KOPT-K1 (cell line): ENCODE measurements around the gene AGPAT3.
"Not testable (repeated sequence)": the region's sequence is repeated elsewhere in the genome, so short reads cannot be mapped to it uniquely, and the experiment has no call there.

Experiments used
- H3K27ac ChIP-seq: fragments of 200-600 bp; sonication (generic); 2 replicates; pipeline ENCODE4 v1.5.1; 2016; ENCODE audit warnings: antibody characterized with exemption, mild to moderate bottlenecking, low read depth, low read length; ENCODE audit not compliant: poor library complexity, severe bottlenecking
- H3K36me3 ChIP-seq: fragments of 200-600 bp; sonication (generic); 2 replicates; pipeline ENCODE4 v1.5.1; 2017; ENCODE audit warnings: antibody characterized with exemption, mild to moderate bottlenecking, low read length, moderate library complexity; ENCODE audit not compliant: insufficient read depth
- H3K9me3 ChIP-seq: fragments of 200-600 bp; sonication (generic); 2 replicates; pipeline ENCODE4 v1.5.1; 2017; ENCODE audit warnings: antibody characterized with exemption, low read length, mild to moderate bottlenecking; ENCODE audit not compliant: insufficient read depth, poor library complexity, severe bottlenecking

Gene AGPAT3

DNA sequence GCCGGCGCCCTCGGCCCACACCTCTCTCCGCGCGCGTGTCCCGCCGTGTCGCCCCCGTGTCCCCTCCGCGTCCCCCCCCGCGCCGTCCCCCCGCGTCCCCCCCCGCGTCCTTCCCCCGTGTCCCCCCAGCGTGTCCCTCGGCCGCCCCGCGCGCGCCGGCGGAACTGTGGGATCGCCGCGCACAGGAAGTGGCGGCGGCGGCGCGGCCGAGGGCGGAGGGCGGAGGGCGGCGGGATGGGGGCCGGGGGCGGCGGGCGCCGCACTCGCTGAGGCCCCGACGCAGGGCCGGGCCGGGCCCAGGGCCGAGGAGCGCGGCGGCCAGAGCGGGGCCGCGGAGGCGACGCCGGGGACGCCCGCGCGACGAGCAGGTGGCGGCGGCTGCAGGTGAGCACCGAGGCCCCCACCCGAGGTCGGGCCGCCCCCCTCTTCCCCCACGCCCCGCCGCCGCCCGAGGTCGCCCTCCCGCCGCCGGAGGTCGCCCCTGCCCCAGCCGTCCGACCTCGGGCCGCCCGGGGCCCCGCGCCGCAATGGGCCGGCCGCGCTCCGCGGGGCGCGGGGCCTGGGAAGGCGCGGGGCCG lies at the start of gene AGPAT3:
Gene AGPAT3, plus strand, starts transcription at position 262 of the 578 bp plus-strand sequence. CDS start 94,459 bp downstream, outside the sequence.
- Histone ChIP-seq H3K27ac (peak within 1 kb of the TSS; percentile 82), H3K36me3 (peaks cover 26% of the 10 kb centered on the region), H3K9me3 (no peaks in the 10 kb centered on the region)

DNA sequence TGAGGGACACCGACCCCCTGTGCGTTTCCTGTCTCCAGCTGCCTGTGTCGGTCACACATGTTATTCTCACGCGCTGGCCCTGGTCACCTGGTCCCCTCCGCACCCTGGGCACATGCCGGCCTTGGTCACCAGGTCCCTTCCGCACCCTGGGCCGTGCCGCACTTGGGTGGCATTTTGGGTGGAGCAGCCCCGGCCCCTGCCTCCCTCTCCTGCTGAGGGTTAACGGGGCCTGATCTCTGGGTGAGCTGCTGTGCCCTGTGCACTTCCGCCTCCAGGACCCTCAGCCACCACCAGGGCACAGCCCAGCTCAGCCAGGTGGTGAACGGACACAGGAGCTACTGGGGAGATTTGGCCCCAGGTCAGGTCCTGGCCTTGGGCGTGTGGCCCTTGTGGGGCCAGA lies 49.0 kb upstream of the AGPAT3 start:
- Histone ChIP-seq H3K9me3 (no peaks in the 10 kb centered on the region), H3K36me3 (no peaks in the 10 kb centered on the region), H3K27ac (no peak overlapping the region)

DNA sequence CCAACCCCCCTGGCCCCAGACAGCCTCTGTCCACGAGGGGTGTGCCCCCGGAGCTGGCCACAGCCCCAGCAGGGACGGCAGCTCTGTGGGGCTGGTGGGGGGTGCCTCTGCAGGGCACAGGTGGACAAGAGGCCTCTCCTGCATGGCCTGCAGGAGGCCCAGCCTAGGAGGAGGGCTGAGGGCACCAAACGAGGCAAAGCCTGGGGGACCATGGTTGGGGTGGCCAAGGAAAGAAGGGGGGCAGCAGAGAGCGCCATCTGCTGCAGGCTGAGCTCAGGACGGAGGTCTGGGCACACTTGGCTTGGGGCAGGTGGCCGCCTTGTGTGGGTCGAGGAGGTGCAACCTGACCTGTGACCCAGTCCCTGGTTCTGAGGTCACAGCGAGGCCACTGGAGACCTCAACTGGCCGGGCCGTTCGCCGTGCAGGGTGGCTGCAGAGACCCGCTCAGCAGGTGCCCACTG lies 48.4 kb upstream of the AGPAT3 start:
- no peaks in the 10 kb centered on the region for H3K9me3 ChIP-seq
- no peak overlapping the region for H3K27ac ChIP-seq
- no peaks in the 10 kb centered on the region for H3K36me3 ChIP-seq

DNA sequence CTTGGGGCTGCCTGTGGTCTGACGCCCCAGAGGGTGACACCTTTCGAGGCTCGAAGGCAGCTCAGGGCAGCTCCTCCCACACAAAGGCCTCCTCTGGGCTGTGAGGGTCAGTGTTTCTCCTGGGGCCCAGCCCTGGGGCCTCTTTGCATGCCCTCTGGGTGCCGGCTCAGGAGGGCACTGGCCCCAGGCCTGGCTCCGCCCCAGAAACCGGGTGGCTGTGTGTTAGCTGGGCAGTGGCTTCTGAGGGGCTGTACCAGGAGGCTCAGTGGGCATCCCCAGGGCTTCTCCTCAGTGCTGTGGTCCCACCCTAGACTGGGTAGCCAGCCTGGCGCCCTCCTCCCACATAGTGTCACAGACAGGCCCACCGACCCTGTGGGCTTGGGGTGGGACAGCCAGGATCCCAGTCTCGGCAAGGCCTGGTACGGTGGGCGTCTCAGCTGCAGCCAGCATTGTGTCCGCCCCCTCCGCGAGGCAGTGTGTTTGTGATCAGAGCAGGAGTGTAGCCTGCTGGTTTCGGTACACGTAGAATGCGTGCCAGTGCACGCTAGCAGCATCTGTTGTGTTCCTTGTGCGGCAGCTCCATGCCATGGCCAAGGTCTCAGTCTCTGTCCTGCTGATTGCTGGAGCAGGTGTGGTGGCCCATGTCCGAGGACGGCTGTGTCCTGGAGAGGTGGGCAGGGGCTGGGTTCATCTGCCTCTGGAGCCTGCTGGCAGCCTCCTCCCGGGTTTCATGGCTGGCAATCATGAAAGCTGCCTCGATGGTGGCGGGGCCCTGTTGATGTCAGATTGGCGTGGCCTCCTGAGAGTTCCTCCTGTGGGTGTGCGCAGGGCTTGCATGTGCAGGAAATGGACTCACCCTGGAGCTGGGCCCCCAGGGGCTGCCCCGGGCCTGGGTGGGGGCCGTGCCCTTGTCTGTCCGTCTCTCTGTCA lies 47.6 kb upstream of the AGPAT3 start:
- H3K9me3 ChIP-seq: no peaks in the 10 kb centered on the region
- H3K27ac ChIP-seq: no peak overlapping the region
- no peaks in the 10 kb centered on the region for H3K36me3 ChIP-seq

- H3K36me3 ChIP-seq: no peaks in the 10 kb centered on the region
- H3K27ac ChIP-seq: no peak overlapping the region
Observed at GRCh38 chr21:43818685-43819084, 46.3 kb upstream of the AGPAT3 start.

DNA sequence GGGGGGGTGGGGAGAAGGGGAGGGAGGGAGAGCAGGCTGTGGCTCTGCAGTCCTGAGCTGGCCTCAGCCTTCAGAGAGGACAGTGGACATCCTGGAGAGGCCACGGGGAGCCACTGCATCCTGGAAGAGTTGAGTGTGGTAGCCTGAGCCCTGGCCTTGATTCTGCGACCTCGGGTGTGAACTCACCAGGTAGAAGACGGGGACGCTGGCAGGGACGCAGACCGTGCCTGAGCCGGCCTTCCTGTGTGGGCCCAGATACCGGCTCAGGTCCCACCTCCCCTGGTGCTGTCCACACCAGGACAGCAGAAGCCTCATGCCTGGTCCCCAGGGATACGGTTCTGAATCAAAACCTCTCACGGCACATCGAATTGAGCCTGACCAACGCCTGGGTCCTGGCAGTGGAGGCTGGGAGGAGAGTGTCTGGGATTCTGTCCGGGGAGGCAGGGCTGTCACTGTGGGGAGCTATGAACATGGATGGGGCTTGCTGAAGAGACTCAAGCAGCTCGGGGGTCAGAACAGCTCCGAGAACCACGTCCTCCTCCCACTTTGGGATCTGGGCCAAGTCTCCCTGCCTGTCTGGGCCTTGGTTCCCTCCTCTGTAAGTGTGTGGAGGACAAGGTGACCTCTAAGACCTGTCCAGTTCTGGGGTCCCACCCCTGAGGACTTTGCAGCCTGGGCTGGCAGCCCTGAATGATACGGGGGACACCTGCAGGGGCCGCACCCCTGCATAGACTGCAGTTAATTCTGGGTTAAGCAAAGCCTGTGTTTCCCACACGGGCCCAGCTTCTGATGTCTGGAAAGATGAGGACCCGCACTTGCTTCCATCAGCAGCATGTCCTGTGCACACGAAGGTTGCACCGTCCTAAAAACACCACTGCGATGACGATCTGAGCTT lies 45.3 kb upstream of the AGPAT3 start:
- Histone ChIP-seq H3K27ac (no peak overlapping the region), H3K36me3 (no peaks in the 10 kb centered on the region), H3K9me3 (no peaks in the 10 kb centered on the region)

More at GRCh38 chr21:43818685-43819084, 46.3 kb upstream of the AGPAT3 start:
- H3K9me3 ChIP-seq: no peaks in the 10 kb centered on the region

DNA sequence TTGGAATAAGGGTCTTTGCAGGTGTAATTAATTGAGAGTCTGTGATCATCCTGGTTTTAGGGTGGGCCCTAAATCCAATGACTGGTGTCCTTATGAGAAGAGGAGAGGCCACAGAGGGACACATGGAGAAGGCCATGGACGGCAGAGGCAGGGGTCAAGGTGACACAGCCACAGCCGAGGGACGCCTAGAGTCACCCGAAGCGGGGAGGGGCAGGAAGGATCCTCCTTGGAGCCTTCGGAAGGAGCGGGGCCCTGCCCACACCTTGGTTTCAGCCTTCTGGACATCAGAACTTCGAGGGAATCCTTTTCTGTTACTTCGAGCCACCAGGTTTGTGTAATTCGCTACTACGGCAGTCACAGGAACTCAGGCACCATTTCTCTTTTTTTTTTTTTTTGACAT lies 44.6 kb upstream of the AGPAT3 start:
- H3K9me3 ChIP-seq: no peaks in the 10 kb centered on the region
- no peaks in the 10 kb centered on the region for H3K36me3 ChIP-seq
- H3K27ac ChIP-seq: no peak overlapping the region

GRCh38 chr21:43822166-43822565 lies 42.9 kb upstream of the AGPAT3 start:
- H3K9me3 ChIP-seq, H3K36me3 ChIP-seq, H3K27ac ChIP-seq: not testable (repeated sequence)

DNA sequence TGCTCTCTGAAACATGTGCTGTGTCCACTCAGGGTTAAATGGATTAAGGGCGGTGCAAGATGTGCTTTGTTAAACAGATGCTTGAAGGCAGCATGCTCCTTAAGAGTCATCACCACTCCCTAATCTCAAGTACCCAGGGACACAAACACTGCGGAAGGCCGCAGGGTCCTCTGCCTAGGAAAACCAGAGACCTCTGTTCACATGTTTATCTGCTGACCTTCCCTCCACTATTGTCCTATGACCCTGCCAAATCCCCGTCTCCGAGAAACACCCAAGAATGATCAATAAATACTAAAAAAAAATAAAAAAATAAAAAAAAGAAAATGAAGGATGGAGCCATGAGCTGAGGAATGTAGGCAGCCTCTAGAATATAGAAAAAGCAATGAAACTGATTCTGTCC lies 42.3 kb upstream of the AGPAT3 start:
- H3K36me3 ChIP-seq, H3K9me3 ChIP-seq, H3K27ac ChIP-seq: not testable (repeated sequence)

- no peaks in the 10 kb centered on the region for H3K36me3 ChIP-seq
- H3K27ac ChIP-seq: no peak overlapping the region
- H3K9me3 ChIP-seq: no peaks in the 10 kb centered on the region
Observed at GRCh38 chr21:43824333-43825241, 40.4 kb upstream of the AGPAT3 start.

DNA sequence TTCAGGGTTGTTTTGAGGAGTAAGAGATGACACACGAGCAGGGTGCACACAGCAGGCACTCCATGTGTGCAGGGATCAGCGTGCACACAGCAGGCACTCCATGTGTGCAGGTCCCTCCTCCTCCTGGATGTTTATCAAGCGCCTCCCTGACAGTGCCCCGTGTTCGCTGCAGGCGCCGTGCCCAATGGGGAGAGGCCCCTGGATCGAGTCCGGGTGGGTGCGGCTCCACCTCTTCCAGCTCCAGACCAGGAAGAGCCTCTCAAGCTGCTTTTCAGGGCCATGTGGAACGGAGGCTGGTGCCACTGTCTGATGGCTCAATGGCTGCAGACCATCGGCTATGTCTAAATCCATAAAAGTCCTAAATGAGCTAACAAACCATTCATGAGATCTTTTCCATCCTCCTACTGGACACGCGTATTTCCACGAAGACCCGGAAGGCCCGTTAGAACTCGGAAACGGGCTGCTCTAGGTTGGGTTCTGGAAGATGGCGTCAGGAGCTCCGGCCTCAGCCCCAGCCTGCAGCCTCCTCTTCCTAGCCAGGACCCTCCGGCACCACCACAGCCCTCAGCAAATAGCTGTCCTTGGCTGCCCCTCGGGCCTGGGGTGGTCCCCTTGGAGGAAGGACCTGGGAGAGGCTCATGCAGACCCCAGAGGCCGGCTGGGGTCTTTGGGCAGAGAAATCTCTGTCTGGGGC lies 39.6 kb upstream of the AGPAT3 start:
- H3K36me3 ChIP-seq: no peaks in the 10 kb centered on the region
- no peak overlapping the region for H3K27ac ChIP-seq

GRCh38 chr21:43825936-43826622 lies 38.9 kb upstream of the AGPAT3 start:
- Histone ChIP-seq H3K36me3 (no peaks in the 10 kb centered on the region), H3K9me3 (no peaks in the 10 kb centered on the region), H3K27ac (no peak overlapping the region)

More for the DNA sequence above, 39.6 kb upstream of the AGPAT3 start:
- H3K9me3 ChIP-seq: no peaks in the 10 kb centered on the region

DNA sequence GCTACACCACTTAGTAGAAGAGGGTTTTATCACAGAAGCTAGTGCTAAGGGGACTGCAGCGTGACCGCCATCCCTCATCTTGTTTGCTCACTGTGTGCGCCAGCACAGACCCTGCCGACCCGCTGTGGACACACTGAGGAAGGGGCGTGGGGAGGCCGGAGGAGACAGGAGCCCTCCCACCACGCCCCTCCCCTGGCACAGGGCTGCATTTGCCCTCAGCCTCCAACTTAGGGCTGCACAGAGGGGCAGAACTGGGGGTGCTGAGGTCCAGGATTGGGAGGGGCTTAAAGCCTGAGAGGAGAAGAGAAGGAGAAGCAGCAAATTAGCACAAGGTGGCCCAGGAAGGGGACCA lies 38.4 kb upstream of the AGPAT3 start:
- Histone ChIP-seq H3K27ac (no peak overlapping the region), H3K9me3 (no peaks in the 10 kb centered on the region), H3K36me3 (no peaks in the 10 kb centered on the region)
